Choroid plexus epithelial cell (primary cell): ENCODE measurements around the gene PFDN6.

Experiments used
- DNase-seq: peaks from one replicate; pipeline ENCODE4 v3.0.0-alpha.2; 2010; ENCODE audit warnings: low read depth
- H3K4me3 ChIP-seq: 2 replicates; pipeline ENCODE4 v1.5.1; 2011; ENCODE audit warnings: low read depth, mild to moderate bottlenecking, control low read depth, low read length, moderate library complexity
- CTCF ChIP-seq: conservative IDR thresholded peaks from 2 replicates; pipeline ENCODE4 v1.5.1; 2011; ENCODE audit warnings: low read depth, mild to moderate bottlenecking, control low read depth, inconsistent platforms, low read length, moderate library complexity

Gene PFDN6

GRCh38 chr6:33305052-33305451, 15.7 kb downstream of the PFDN6 start:
- no peak overlapping the region for H3K4me3 ChIP-seq
- no peak for DNase-seq
- no peak for TF ChIP-seq CTCF

- no peak for TF ChIP-seq CTCF
- no peak for DNase-seq
- no peak overlapping the region for H3K4me3 ChIP-seq
Observed at GRCh38 chr6:33306356-33306755, 17.0 kb downstream of the PFDN6 start.

- peak overlapping the region; percentile 92 for H3K4me3 ChIP-seq
- DNase-seq = peak; percentile 91
- no peak for TF ChIP-seq CTCF
Observed at GRCh38 chr6:33312361-33313104, 23.1 kb downstream of the PFDN6 start.

GRCh38 chr6:33313105-33313708, 23.8 kb downstream of the PFDN6 start:
- no peak for TF ChIP-seq CTCF
- peak; percentile 55 for DNase-seq
- H3K4me3 ChIP-seq = peak overlapping the region; percentile 92

DNA sequence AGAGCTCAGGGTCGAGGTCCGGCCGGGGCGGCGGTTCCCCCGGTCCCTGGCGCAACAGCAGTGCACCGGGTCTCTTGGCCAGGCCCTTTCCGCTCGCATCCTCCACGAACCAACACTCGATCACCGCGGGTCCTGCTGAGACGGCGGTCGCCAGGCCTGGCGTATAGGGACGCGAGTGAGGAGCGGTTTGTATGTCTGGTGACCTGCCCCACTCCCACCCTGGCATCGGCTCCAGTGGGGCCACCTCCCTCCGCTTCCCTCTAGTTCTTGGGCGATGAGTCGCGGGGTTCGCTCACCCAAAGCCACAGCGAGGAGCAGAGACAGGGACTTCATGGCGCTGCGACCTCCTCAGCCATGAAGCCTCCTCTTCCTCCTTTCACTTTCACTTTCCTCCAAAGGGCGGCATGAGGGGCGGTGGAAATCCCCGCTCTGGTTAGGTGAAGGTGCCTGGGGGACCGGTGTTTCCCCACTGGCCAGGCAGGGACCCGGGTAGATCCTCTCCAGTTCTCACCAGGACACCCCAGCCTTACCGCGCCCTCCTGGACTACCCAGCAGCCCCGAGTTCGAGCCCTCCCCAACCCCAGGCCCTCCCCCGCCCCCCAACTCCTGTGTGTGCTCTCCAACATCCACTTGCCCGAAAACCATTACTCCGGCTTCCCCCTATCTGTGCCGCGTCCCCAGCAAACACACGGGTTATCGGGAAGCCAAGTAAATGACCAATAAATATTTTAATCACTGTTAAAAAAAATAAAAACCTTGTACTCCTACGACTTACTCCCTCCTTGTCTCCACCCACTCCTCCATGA, 24.5 kb downstream of the PFDN6 start, which contains the start of gene TAPBP:
Gene TAPBP (minus strand): TSS at position 370 of the 806 bp plus-strand sequence. CDS start 37 bp downstream, at position 333.
- DNase-seq = peak; percentile 75
- peak within 1 kb of the TSS; percentile 92 for H3K4me3 ChIP-seq
- no peak for TF ChIP-seq CTCF

- peak; percentile 85 for DNase-seq
- TF ChIP-seq CTCF = no peak
- peak overlapping the region; percentile 92 for H3K4me3 ChIP-seq
Observed at GRCh38 chr6:33314515-33314942, 25.1 kb downstream of the PFDN6 start.
